ENCODE results near the gene PVALB.

PVALB gene

DNA sequence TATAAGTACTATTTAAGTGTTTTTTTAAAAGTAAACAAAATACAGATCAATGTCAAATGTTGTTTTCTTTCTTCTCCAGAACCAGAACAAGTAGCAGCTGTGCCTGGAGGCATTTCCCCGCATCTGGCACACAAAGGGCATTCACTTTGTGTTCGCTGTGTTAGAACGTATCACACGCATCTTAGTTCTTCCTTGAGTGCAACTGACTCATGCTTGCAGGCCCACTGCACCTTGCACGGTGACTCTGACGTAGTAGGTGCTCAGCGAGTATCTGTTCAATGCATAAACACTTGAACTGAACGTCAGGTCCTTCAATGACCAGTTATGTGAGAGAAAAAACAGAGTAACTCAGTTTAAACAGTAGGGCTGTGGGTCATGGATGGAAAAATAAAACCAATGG lies 44.4 kb downstream of the PVALB start:
- no peak for DNase-seq (ENCODE audit: low spot score)

DNA sequence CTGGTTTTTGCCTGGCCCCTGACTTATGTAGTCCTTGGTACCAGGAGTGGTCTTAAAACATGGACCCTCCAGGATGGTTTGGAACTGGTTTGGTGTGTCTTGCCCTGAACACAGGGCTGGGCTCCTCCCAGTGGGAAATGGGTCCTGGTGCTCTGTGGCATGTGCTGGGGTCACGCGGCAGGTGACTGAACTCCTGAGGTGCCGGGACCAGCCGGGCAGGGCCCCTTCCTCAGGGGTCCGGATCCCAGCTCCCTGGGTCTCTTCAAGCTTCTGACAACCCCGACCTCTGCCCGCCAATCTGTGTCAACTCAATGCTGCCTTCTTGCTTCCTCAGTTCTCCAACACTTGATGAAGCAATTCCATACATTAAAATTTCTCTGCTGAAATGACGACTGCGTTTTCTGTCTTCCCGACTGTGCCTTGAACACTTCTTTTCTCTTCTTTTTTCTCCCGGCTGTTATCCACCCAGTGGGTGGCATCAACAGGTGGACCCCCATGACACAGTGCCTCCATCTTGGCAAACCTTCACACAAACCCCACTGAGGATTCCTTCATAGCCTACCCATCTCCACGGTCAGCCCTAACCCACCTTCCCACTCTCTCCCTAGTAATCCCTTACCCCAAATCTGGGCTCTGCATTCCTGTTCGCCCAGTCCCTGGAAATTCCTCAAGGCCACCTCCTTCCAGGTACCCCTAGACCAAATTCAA lies 45.3 kb downstream of the PVALB start:
- no peak for DNase-seq (ENCODE audit: low spot score)

DNA sequence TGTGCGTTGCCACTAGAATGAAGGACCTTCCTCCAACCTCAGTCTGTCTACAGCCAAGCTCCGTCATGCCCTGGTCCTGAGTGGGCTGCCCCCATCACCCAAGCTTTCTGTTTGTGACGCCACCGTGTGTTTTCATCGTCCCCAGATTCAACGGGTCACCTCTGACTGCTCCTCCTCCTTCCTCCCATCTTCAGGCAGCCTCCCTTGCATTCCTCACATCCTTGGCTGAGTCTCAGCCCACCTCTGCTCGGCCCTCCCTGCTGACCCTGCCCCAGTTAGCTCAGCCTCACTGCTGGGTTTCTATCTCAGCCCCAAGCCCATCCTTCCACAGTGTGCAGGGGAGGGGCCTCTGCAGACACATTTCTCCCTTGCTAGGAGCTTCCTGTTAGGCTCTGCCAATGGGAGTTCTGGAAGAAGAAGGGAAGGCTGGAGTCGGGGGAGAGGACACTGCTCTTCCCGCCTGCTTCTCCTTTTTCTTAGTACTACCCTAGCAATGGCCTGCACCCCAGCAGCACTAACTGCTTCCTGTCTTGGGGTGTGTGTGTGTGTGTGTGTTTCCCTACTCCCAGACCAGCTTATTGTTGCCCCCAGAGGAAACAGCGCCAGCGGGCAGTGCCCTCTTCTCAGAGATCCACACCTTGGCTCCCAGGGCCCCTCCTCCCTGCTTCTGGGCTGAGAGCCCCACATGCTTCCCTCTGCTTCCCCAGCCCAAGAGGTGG lies 46.2 kb downstream of the PVALB start:
- no peak for DNase-seq (ENCODE audit: low spot score)

DNA sequence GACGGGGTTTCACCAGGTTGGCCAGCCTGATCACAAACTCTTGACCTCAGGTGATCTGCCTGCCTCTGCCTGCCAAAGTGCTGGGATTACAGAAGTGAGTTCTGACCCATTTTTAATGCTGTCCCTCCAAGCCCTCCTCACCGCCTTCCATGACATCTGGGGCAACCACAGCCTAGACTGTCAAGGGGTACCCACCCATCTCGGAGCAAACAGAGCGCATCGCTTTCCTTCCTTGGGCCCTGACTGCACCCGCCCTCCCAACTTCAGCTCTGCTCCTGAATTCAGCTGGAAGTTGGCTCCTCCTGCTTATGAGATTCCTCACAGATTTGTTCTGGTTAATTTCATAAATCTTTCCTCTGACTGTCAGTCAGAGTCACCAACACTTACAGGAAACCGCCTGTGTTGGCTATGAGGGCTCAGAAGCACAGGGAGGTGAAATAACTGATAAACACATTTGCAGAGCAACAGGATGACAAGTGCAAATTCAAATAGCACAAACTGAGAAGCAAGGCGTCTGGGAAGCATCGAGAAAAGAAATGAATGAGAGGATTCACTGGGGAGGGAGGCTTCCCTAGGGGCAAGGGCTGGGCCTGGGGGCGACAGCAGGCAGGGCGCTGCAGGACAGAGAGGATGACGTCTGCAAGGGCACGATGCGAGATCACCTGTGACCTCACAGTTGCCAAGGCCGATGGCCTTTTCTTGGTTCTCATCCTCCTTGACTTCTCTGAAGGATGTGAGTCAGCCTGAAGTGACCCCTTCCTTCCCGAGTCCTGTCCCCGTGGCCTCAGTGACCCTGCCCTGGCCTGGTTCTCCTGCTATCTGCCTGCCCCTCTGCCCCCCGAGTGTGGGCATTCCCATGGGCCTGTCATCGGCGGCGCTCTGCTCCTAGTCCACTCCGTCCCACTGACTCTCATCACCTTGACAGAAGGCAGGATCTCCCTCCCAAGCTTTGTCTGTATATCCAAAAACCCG lies 47.0 kb downstream of the PVALB start:
- DNase-seq (ENCODE audit: low spot score), result no peak

DNA sequence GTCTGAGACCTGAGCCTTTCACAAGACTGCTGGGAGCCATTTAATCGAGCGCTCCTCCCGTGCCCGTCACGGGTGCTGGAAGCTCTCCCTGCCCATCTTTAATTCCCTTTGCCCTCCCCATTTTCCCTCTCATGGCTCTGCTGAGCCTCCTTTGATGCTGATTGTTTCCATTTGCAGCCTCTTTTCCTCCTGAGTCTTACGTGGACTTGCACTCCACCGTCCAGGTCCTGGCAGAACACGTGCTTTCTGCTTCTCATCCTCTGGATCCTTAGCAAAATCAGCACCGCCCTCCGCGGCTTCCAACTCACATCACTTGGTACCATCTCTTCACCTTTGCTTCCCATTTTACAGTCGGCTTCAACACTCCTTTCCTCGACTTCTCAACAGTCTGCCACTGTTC lies 48.2 kb downstream of the PVALB start:
- no peak for DNase-seq (ENCODE audit: low spot score)

DNA sequence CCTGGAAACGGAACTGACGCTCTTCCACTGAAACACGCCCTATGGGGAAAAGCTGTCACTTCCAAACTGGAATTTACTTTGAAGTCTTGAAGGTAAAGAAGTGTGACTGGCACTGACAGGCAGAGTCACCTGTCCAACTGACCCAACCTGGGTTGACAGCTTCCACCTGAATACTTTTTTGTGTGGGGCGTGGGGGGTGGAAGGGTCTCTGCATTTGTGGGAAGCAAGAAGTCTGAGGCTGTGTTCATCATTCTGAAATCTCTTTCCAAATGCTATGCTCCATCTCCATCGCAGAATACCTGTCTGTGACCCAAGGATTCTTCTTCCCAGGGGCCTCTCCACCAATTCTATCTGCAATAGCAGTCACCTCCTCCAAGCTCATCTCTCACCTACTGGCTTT lies 48.7 kb downstream of the PVALB start:
- no peak for DNase-seq (ENCODE audit: low spot score)

DNA sequence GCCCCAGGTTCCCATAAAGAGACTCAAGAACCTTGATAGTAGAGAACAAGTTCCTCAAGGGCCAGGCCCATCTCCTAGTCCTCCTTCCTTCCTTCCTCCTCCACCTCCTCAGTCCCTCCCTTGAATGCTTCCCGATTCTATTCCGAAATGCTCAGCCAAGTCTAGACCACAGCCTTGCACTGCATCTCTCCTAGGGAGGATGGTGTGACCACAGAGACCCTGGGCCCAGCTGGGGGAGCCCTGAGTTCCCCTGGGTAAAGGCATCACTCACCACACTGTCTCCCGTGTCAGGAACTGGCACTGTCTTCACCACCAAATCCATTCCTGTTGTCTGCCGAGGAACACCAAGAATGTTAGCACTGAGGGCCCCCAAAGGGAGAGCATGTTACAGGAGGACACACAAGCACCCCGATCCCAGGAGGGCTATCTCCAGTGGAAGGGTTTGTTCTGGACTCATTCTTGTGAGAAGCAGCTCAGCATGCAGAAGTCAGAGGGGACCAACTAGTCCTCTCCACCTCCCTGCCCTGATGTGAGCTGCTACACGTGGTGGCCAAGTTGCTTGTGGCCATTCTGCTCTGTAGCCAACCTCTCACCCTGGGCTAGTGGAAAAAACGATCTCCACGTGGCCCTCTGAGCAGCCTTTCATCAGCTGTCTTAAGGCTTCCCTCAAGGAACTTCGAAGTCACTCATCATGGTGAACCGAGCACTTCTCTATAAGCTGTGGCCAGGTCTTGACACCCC lies 49.6 kb downstream of the PVALB start:
- no peak for DNase-seq (ENCODE audit: low spot score)

DNA sequence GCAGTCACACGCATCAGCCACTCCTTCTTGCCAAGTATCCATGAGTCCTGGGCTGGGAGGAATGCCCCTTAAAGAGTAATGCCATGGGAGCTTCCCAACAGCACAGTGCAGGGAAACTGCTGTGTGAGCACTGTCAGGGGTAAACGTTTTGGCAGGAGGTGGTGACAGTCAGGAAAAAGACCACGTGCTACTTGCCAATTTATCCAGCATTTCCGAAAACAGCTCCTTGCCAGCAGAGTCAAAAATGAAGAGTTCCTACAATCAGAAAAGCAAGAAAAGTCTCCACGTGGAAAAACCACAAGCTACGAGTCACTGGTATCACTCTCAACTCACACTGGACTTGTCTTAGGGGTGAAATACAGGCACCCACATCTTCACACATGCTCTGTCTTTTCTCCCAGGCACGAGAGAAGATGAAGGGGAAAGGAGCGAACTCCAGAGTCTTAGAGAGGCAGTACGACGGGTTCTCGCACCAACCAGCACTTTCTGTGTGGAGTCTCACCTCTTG lies 50.8 kb downstream of the PVALB start:
- no peak for DNase-seq (ENCODE audit: low spot score)

DNA sequence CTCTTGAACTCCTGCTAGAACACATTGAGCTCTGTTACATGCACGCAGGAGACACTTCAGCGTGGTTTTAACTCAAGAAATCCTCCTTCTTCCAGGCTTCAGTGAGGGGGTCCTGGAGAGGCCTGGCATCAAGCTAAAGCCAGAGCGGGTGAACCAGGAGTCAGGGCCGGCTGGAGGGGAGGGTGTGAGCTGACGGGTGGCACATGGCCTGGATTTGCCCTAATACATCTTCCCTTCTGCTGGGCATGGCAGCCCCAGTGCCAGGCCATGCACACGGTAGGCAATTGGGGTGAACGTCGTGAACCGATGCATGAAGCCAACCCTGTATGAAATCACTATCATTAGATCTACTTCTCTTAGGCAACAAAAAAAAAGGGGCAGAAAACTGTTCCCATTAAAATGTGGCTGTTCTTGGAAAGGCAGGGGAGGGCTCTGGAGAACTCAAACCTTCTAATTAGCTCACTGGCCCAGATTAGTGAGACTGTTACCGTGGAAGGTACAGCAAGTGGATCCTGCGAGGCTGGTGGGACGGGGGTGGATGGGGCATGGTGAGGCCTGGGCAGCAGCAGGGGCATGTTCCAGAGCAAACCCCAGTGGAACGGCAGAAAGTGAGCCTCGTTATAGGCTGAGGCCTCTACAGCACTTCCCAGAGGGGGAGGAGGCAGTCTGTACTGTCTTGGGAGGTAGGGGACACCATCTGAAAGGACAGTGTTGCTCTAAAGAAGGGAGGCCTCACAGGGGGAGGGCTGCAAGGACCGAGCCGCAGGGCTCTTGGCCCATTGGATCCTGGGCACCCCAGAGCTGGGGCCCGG lies 51.5 kb downstream of the PVALB start:
- DNase-seq (ENCODE audit: low spot score), result no peak

DNA sequence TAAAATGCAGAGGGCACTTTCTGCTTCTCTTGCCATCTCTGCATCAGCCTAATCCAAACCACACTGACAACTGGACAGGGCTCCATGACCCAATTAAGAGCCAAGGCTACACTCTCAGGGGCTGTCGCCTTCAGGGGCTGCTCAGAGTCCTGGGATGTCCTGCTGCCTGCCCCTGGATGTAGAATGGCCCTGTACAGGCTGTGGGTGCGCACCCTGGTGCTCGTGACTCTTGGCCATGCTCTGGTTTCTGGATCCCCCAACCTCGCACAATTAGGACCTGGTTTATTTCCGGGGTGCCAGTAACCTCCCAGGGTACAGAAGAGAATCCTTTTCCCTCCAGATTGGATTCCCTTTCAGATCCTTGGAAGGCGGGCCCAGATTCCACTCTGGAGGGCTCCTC lies 52.2 kb downstream of the PVALB start:
- no peak for DNase-seq (ENCODE audit: low spot score)

DNA sequence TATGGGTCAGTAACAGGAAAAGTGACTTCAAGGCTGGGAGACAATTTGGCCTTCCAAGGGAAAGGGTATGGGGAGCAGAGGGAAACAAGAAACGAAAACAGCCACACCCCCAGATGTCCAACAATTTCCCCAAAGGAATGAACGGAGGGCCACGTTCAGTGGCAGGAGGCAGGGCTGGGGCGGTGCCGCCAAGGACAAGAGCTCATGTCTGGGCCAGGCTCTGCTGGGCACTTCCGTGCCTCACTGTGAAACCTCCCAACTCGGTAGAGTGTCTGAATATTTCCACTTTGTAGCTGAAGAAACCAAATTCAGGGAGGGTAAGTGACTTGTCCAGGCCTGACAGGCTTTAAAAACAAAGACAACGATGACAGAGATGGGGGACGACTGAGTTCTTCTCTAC lies 52.8 kb downstream of the PVALB start:
- no peak for DNase-seq (ENCODE audit: low spot score)

DNA sequence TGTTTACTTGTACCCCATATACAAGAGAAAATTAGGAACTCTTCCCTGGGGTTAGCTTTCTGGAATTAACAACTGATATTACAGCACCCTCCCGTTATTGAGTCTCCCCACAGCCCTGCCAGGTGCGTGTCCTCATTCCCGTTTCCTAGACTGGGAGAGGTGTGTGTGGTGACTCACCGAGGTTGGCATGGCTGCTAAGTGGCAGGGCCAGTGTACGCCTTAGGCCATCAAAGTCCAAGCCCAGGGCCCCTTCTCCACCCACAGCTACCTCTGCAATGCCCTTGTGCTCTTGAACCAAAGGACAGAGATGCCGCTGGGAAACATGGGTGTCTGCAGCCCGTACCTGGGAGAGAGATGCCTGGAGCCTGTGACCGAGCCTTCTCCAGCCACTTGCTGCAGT lies 53.3 kb downstream of the PVALB start:
- DNase-seq (ENCODE audit: low spot score), result no peak

DNA sequence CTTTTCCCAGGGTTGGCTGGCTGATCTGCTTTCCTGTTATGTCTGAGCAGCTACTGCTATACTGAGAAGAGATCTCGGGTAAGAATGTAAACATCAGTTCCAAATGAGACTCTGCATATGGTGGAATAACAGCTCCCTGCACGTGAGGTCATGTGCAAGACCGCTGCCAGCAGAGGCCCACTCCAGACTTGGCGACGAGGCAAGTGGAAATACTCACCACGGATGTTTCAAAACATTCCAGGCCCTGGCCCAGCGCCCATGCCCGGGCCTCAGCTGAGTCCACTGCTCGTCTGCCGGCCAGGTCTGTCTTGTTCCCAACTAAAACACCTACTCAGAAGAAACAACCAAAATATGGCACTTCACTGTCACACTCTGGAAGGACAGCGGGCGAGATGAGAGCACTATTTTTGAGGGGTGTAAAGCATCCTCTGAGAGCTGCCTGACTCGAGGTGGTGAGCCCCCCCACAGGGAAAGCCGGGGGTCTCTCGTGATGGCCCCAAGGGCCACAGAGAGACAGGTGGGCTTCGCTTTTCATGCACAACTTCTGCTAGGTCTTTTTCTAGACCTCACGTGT lies 54.1 kb downstream of the PVALB start:
- DNase-seq (ENCODE audit: low spot score), result no peak

DNA sequence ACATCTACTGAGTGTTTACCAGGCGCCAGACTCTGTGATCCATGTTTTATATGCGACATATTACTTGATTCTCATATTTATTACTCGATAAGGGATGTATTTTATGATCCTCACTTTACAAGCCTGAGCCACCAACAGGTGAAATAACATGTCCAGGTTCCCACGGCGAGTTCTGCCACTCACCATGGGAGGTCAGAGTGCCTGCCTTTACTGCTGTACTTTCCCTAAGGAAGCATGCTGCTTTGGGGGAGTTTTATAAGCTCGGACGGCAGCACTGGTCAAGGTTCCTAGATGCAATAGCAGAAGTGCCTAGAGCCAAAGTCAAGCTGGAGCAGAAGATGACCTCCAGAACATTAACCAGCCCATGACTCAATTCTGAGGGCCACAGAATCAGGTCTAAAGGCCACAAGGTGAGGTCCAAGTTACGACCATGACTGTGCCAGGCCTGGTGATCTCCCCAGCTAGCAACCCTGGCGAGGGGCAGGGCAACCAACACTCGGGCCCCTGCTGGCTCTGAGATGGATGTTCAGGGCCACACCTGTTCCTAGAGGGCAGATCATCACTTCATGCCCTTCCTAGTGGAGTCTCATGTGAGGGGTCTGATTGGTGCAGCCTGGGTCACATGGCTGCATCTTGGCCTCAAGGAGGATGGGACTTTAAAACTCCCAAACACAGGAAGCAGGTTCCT lies 55.1 kb downstream of the PVALB start:
- DNase-seq (ENCODE audit: low spot score), result no peak

DNA sequence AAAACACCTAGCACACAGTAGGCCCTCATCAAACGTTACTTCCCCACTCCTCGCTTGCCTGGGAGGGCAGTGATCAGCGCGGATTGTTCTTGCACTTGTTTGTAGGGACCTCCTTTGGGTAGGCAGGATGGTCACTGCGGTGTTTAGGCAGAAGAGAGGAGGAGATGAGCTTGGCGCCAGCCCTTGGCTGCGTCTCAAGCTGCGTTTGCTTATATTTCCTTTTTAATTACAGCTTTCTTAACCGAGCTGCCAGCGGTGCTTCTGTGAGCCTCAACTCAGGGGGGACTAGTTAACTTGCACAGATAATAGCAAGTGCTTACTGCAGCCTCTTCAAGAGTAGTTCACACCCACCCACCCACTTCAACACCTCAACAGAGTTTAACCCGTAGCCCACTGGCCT lies 56.0 kb downstream of the PVALB start:
- no peak for DNase-seq (ENCODE audit: low spot score)

DNA sequence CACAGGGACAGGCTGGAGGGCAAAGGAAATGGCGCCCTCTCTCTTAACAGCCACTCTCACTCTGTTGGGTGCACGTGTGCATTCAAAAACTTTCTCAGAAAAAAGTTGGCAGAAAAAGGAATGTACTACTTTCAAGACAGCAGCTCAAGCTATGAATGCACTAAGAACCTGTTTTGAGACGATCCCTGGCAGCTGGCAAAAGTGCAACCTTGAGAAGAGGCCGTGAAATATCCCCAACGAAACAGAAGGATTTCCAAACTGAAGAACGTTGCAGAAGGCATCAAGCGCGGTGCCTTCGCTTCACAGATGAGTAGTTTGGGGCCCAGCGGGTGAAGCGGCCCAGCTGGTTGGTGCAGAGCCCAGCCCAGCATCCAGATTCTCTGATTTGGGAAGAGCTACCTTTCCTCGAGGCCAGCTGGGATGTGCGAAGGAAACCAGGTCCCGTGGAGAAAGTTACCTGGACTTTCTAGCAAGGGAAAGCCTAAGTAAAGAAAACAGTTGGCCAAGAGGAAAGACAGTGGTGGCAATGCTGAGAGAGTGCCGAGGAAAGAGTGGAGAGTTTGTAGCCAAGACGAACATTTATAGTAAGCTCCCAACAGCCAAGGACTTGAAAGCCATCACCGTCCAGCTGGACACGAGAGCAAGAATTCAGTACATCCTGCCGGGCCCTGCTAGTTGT lies 57.2 kb downstream of the PVALB start:
- no peak for DNase-seq (ENCODE audit: low spot score)

DNA sequence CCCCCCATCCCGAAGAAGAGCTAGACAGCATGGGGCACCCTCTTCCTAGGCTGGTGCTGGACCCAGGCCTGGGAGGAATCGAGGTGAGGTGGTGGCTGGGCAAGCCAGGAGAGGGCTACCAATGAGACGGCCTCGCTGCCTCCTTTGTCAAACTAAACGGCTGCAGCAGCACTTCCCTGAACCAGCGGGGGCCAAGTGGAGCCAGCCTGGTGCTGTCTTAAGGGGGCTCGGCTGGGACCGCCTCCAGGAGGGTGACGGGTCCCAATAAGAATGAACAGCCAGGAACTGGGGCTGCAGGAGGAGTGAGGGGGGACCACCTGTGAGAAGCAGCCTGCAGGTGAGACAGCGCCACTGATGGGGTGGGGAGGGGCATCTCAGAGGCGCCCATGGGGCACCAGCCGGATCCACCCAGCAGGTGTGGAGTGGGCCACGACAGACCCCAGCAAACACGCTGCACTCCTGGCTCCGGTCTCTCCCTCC lies 58.0 kb downstream of the PVALB start:
- no peak for DNase-seq (ENCODE audit: low spot score)

DNA sequence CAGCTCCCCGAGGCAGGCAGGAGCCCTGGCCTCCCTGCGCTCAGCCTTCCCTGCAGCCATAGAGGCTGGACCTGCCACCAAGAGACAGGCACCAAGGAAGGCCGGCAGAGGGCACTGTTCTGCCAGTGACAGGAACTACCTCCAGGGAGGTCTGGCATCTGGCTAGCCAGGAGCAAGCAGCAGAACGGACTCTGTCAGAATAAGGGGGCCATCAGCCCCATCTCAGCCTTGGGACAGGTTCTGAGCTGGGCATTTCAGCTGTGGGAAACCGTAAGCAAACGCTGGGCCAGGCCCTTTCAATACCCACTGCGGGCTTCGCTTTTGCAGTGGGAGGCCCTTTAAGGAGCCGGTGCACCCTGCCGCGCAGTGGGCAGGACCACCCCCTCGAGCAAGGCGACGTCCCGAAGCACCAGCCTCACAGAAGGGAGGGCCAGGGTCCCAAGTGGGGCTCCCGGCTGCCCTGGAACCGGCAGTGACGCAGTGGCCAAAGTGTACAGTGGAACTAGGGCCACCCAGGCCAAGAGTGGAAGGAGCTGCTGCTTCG lies 59.1 kb downstream of the PVALB start:
- DNase-seq (ENCODE audit: low spot score), result peak; percentile 73
